ACC112 (cell line): Measurements from ENCODE around the gene SFXN5.

Experiments
- H2AFZ ChIP-seq: fragments of 200-600 bp; sonication (generic); one replicate; pipeline ENCODE4 v1.6.0; 2017; ENCODE audit warnings: antibody characterized with exemption, low read length; ENCODE audit not compliant: unreplicated experiment
- H3K27ac ChIP-seq: fragments of 200-600 bp; sonication (generic); 2 replicates; pipeline ENCODE4 v1.5.1; 2014; ENCODE audit warnings: low read depth, mild to moderate bottlenecking, antibody characterized with exemption, low read length, moderate library complexity
- H3K27me3 ChIP-seq: fragments of 200-600 bp; sonication (generic); 2 replicates; pipeline ENCODE4 v1.6.1; 2014; ENCODE audit warnings: mild to moderate bottlenecking, antibody characterized with exemption, low read length, moderate library complexity, mixed read lengths; ENCODE audit not compliant: insufficient read depth
- H3K36me3 ChIP-seq: fragments of 200-600 bp; sonication (generic); 2 replicates; pipeline ENCODE4 v1.6.1; 2016; ENCODE audit warnings: mild to moderate bottlenecking, antibody characterized with exemption, low read length, moderate library complexity, mixed read lengths; ENCODE audit not compliant: insufficient read depth
- H3K4me1 ChIP-seq: fragments of 200-600 bp; sonication (generic); one replicate; pipeline ENCODE4 v1.6.1; 2016; ENCODE audit warnings: low read length, mixed read lengths; ENCODE audit not compliant: insufficient read depth, unreplicated experiment, control insufficient read depth
- H3K4me3 ChIP-seq: fragments of 200-600 bp; sonication (generic); 2 replicates; pipeline ENCODE4 v1.5.1; 2014; ENCODE audit warnings: mild to moderate bottlenecking, low read depth, low read length
- H3K79me2 ChIP-seq: fragments of 200-600 bp; sonication (generic); one replicate; pipeline ENCODE4 v1.6.0; 2016; ENCODE audit warnings: low read length; ENCODE audit not compliant: control insufficient read depth, unreplicated experiment, insufficient read depth

Gene SFXN5

DNA sequence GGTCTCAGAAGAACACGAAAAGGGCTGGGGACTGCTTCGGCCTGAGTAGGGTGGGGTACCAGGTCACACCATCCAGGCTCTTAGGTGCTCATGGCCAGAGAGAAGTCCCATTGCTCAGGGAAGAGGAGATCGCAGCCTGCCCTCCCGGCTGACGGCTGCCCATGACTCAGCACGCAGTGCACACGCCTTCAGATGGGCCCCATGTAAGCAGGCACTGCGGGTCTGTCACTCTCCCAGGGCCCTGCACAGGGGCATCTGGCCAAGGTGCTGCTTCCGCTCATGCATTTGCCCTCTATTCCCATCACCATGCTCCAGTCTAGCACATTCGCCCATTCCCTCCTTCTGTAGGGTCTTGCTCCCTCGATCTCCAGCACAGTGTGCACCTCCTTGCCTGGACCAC, 34.7 kb downstream of the SFXN5 start:
- Histone ChIP-seq H3K4me3 (no peak overlapping the region), H2AFZ (no peak overlapping the region), H3K36me3 (no peaks in the 10 kb centered on the region), H3K27me3 (no peaks in the 10 kb centered on the region), H3K4me1 (peaks cover 6% of the 10 kb centered on the region), H3K79me2 (no peaks in the 10 kb centered on the region), H3K27ac (no peak overlapping the region)

DNA sequence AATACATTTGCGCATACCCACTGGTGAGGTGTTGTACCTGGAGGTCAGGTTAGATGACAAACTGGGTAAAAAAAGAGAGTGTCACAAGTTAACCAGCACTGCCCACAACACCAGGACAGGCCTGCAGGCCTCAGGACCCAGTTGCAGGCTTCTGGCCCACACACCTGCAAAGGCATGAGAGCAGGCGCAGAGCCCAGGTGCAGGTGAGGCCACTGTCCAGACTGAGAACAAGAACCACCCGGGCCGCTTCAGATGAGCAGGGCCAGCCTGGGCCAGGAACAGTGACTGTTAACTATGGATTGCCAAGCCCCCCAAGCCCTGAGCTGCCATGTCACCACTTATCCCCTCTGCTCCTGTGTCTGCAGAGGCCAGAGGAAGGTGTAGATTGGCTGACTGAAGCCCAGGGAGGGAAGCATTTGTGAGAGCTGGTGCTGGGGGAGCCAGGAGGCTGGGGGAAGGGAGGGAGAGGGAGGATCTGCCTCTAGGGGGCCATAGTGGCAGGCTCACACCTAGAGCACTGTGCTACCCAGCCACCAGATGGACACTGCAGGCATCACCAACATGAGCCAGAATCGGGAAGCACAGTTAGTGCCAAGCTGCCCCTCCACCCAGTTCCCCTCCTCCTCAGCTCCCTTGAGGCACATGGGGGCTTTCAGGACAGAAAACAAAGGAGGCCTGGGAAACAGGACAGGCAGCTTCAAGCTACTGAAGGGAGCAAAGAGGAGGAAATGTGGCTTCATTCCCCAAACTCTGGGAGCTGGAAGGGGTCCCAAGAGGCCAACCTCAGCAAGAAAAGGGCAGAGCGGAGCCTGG, 35.4 kb downstream of the SFXN5 start:
- Histone ChIP-seq H3K79me2 (no peaks in the 10 kb centered on the region), H3K4me3 (no peak overlapping the region), H3K4me1 (peaks cover 6% of the 10 kb centered on the region), H3K36me3 (no peaks in the 10 kb centered on the region), H2AFZ (no peak overlapping the region), H3K27me3 (no peaks in the 10 kb centered on the region), H3K27ac (no peak overlapping the region)

DNA sequence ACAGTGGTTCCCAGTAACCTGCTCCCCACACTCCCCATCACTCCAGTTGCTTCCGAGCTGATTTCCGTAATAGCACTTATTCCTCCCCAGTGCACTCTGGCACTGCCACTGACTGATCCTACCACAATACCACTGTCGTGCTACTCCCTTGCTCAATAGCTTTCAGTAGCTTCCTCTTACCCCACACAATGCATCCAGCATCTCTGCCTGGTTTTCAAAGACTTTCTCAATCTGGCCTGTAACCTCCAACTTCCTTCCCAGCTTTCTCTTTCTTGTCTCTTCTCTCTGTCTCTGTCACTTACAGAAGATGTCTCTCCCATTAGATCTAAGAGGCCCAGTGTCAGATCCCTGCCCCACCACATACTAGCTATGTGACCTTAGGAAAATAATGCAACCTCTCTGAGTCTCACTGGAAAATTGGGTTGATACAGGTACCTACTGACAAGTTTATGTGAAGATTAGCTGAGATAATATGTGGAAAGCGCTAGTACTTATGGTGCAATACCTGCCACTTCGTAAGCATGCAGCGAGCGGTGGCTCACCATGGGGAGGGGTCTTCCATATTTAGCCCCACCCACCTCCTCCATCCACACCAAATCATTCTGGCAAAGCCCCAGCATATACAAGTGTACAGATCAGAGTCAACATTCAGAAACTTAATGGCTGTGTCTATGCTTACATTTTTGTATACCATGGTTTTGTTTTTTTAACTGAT, 36.7 kb downstream of the SFXN5 start:
- peaks cover 6% of the 10 kb centered on the region for H3K4me1 ChIP-seq
- H3K27ac ChIP-seq: no peak overlapping the region

DNA sequence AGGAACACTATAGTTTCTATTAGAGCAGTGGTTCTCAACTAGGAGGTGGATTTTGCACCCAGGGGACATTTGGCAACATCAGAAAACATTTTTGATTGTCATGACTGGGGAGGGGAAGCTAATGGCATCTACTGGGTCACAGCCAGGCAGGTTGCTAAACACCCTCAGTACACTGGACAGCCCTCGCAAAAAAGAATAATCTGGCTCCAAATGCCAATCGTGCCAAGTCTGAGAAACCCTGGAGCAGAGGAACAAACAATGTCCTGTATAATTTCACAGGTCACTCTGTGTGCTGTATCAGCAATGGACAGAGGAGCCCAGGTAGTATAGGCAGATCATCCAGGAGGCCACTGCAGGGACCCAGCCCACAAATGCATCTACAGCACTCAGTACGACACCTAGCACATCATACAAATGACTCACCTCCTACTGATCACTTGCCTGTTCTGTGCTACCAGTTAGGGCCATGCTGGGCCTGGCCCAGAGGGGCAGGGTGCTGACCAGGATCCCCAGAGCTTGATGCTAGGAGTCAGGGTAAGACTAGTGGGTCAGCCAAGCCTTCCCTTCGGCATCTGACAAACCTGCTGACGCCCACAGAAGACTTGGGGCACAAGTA, 37.6 kb downstream of the SFXN5 start:
- H3K27ac ChIP-seq: no peak overlapping the region
- peaks cover 12% of the 10 kb centered on the region for H3K4me1 ChIP-seq
- no peaks in the 10 kb centered on the region for H3K79me2 ChIP-seq
- no peak overlapping the region for H2AFZ ChIP-seq
- H3K4me3 ChIP-seq: no peak overlapping the region
- H3K27me3 ChIP-seq: no peaks in the 10 kb centered on the region
- no peaks in the 10 kb centered on the region for H3K36me3 ChIP-seq

More for the DNA sequence above, 36.7 kb downstream of the SFXN5 start:
- Histone ChIP-seq H2AFZ (no peak overlapping the region), H3K4me3 (no peak overlapping the region), H3K36me3 (no peaks in the 10 kb centered on the region), H3K27me3 (no peaks in the 10 kb centered on the region), H3K79me2 (no peaks in the 10 kb centered on the region)

DNA sequence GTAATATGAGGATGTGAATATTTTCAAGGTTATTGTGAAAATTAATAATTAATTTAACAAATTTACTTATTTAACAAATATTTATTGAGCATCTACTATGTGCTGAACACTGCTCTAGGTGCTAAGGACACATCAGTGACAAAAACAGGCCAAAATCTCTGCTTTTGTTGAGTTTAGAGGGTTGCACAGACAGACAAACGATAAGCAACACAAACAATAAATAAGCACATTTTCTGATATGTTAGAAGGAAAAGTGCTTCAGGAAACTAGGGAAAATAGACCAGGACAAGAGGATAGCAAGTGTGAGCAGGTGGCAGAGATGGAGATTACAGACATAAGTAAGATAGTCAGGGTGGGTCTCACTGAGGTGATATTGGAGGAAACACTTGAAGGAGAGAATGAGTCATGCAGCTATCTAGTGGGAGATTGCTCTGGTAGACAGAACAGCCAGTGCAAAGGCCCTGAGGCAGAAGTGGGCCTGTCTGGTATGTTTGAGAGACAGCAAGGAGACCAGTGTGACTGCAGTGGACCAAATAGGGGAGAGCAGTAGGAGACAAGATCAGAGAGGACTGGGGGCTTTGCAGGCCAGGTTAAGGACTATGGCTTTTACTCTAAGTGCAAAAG, 38.3 kb downstream of the SFXN5 start:
- H3K27me3 ChIP-seq: no peaks in the 10 kb centered on the region
- no peak overlapping the region for H3K27ac ChIP-seq
- peaks cover 18% of the 10 kb centered on the region for H3K4me1 ChIP-seq

DNA sequence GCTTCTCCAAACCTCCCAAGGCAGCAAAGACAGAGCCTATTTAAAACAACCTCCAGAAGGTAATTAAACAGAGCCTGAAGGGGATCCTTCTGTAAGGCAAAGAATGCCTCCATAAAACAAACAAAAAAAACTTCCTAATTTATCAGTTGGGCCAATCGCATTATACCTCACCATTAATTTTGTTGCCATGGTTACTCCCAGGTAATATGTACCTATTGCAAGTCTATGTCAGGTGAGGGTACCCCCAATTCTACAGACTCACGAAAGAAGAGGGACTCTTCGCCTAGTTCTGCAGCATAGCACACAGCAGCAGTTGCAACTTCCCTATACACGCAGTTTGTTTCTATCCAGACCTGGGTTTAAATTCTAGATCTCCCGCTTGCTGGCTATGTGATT, 38.8 kb downstream of the SFXN5 start:
- Histone ChIP-seq H3K4me1 (peaks cover 20% of the 10 kb centered on the region), H3K4me3 (no peak overlapping the region), H3K27me3 (no peaks in the 10 kb centered on the region), H3K79me2 (no peaks in the 10 kb centered on the region), H3K27ac (no peak overlapping the region), H3K36me3 (no peaks in the 10 kb centered on the region), H2AFZ (no peak overlapping the region)

More for the DNA sequence above, 38.3 kb downstream of the SFXN5 start:
- no peaks in the 10 kb centered on the region for H3K36me3 ChIP-seq
- no peak overlapping the region for H2AFZ ChIP-seq
- H3K4me3 ChIP-seq: no peak overlapping the region
- H3K79me2 ChIP-seq: no peaks in the 10 kb centered on the region

DNA sequence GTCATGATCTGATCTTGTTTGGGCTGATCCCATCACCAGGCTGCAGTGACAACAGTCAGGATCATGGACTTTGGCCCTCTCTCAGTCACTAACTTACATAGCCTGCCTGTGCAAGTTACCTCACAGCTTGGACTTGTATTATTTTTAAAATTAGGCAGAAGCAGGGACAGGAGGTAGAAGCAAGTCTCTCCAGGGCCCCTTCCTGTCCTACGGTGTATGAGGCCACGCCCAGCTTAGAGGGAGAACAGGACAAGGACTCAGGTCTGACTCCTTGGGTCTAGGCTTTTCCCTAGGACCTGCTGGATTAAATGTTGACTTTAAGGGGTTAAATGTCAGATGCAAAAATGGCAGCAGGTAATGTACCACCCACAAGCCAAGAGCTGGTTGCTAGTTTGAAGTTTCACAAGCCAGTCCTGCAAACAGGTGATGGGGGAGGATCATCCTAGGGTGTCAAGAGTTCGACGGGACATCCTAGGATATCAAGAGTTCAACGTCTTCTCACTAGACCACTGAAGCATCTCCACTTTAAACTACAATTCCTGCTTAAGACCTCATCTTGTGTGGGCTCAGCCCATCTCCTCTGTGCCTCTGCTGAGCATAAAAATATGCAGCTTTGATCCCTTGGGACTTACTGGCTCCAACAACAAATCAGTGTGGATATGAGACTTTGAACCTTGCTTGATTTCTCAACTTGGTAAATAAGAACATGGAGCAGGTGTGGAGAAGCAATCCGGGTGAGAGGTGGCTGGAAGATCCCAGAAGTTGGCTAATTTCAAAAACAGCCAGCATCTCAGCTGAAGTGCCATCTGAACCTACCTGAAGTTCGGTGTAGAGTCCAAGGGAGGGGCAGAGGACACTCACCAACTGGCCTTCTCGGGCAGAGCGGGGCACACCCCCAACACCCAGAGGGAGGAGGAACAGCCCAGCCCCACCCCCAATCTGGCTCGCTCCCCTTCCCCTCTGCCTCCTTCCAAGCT, 39.5 kb downstream of the SFXN5 start:
- no peaks in the 10 kb centered on the region for H3K79me2 ChIP-seq
- no peaks in the 10 kb centered on the region for H3K36me3 ChIP-seq
- H3K4me3 ChIP-seq: no peak overlapping the region
- H3K4me1 ChIP-seq: peaks cover 20% of the 10 kb centered on the region
- H3K27ac ChIP-seq: no peak overlapping the region
- H2AFZ ChIP-seq: no peak overlapping the region
- H3K27me3 ChIP-seq: no peaks in the 10 kb centered on the region

DNA sequence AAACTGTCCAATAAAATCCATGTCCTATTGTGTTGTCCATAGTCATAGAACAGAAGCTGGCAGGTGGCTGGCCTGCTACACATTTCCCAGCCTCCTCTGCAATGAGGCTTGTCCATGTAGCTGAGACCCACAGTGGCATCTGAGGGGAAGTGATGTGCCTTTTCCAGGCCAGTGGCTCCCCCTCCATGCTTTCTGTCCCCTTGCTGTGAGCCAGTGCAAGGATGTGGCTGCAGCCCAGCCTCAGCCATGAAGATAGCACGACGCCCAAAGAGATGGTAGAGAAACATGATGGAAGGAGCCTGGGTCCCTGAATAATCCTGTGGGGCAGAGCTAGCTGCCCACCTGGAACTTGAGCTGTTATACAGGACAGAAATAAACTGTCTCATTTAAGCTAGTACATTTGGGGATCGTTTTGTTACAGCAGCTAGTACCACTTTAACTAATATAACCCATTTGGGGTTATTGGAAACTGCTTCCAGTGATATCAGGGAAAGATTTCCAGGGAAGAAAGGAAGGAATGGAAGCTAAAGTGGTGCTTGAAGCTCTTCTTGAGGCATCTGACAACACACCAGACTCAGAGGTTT, 40.3 kb downstream of the SFXN5 start:
- Histone ChIP-seq H3K27me3 (no peaks in the 10 kb centered on the region), H2AFZ (no peak overlapping the region), H3K79me2 (no peaks in the 10 kb centered on the region), H3K4me1 (peaks cover 20% of the 10 kb centered on the region), H3K36me3 (no peaks in the 10 kb centered on the region), H3K27ac (no peak overlapping the region), H3K4me3 (no peak overlapping the region)

DNA sequence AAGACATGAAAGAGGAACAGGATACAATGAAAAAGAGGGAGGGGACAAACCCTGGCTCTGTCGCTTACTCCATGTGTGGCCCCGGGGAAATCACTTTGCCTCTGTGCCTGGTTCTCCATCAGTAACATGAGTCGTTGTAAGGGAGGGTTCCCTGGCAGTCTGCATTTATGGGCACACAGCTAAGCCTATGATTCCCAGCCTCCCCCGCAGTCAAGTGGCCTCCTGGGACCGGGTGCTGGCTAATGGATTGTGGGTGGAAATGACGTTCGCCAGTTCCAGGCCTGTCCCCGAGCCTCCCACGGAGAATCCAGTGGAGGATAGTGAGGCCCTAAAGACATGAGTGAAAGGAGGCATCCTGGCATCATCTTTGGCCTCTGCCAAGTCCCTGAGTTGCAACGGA, 42.7 kb downstream of the SFXN5 start:
- no peak overlapping the region for H2AFZ ChIP-seq
- no peaks in the 10 kb centered on the region for H3K36me3 ChIP-seq
- H3K4me3 ChIP-seq: 0 out of 2 replicates have a peak overlapping the region, but pooled peaks have one; percentile 9
- H3K79me2 ChIP-seq: no peaks in the 10 kb centered on the region
- no peaks in the 10 kb centered on the region for H3K27me3 ChIP-seq
- peak overlapping the region; percentile 60 for H3K27ac ChIP-seq
- H3K4me1 ChIP-seq: peaks cover 20% of the 10 kb centered on the region
